Activated CD8-positive, alpha-beta memory T cell treated with anti-CD3 and anti-CD28 coated beads, Interleukin-2, amount 50 U/mL, for 1 hour (primary cell): ENCODE results near the gene CDK14.

Source experiments
- DNase-seq: peaks from one replicate; pipeline ENCODE4 v3.0.0-alpha.2; 2020; ENCODE audit errors: extremely low read depth

The CDK14 gene

GRCh38 chr7:91046322-91047089 is 450.4 kb downstream of the CDK14 start:
- DNase-seq, result no peak

- no peak for DNase-seq
These were observed 451.5 kb downstream of the CDK14 start for GRCh38 chr7:91047636-91048035.

DNA sequence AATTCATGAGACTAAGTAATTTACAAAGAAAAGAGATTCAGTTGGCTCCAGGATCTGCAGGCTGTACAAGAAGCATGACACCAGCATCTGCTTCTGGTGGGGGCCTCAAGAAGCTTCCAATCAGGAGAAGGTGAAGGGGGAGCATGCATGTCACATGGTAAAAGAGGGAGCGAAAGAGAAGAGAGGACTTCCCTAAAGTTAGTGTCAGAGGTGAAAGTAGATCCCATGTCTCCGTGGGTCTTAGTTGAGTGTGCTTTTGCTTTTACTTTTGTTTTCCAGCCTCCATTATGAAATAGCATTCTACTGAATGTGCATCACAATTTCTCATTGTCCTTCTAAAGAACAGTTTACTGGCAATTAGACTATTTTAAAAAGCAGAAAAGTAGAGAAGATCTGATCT is 454.6 kb downstream of the CDK14 start:
- no peak for DNase-seq

DNA sequence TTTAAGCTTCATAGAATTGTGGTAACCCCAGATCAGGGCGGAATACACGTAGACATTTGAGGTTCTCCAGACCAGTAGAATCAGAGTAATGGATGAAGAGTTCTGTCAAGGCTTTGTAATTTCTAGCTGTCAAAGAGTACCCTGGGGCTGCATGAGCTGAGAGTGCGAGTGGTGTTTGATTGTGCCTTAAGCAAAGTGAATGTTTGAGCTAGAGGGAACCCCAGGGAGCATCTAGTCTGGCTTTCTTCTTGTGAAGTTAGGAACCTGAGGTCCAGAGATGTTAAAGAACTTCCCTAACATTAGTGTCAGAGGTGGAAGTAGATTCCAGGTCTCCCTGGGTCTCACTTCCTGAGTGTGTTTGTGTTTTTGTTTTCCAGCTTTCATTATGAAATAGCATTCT is 455.8 kb downstream of the CDK14 start:
- no peak for DNase-seq

GRCh38 chr7:91054374-91054773 is 458.3 kb downstream of the CDK14 start:
- no peak for DNase-seq

DNA sequence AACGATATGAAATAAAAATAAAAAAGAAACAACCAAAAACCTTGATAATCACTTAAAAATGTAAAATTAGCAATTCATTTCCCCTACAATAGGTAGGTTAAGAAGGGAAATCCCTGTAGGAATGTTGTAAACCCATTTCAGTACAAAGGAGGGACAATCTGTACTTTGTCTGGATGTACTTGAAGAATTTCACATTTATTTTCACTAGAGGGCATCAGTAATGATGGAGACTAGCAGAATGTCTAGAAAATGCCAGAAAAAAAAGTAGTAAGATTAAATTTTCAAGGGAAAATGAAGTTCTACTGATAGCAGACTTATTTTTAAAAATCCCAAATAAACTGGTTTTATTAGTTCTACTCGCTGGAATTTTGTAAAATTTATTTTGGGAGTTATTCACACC is 459.1 kb downstream of the CDK14 start:
- no peak for DNase-seq

DNA sequence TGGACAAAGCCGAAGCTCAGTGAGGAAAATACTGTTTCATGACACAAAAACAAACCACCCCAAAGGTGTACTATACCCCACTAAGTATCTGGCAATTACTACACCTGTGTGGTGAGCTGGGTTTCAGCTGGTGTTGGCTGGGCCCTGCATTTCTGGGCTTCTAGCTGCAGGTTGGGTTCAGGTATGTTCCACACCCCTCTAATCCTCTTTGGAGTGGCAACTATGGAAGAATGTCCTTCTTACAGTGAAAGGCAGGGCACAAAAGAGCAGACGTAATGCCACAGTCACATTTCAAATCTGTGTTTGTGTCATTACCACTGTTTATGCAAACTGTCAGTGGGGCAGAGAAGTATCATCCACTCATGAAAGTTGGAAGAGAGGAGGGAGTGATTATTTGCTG is 466.6 kb downstream of the CDK14 start:
- no peak for DNase-seq

DNA sequence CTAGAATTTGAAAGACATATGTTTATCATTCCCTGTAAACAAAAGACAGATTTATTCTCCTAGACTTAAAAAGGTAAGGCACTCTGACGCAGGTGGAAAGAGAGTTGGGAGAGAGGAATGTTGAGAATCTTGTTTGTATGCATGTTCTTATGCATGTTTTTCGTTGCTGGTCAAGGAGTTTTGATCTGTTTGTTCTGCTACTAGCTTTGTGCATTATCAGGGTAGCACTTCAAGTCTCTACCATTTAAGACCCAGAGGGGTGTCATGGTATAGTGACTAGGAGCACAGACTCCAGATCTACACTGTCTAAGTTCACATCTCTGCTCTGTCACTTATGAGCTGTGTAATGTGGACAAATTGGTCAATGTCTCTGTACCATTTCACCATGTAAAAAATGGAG is 467.9 kb downstream of the CDK14 start:
- no peak for DNase-seq

DNA sequence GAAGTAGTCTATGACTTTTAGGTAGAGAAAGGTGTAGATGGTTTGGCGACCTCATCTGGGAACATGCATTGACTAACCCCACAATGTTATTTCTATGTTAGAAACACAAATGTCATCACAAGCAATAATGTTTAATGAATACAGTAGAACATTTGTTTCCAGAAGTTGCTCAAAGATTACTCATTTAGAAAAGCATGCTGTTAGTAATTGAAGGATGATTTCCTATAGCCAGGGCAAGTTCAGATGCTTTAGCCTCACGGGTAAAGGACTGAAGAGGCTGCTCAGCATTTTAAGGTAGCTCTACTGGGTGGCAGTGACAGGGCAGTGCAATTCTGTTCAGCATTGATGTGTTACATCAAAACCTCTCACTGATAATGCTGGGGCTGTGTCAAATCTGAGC is 468.8 kb downstream of the CDK14 start:
- DNase-seq, result no peak

DNA sequence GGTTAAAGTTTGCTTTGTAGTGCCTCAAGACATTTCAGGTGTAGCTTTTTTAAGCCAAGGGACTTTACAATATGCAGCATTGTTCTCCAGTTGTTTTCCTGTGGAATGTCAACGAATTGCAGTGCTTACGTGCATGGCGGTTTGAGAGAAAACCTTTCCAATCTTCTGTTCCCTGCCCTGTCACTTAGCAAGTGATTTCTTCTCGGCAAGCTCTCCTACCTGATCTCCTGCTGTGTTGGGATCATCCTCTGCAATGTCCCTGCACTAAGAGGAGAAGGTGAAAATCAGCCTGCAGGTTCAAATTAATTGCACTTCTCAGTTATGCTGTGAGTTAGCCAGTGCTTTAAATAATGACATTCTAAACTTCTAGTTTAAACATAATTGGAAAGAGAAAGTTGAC is 470.5 kb downstream of the CDK14 start:
- no peak for DNase-seq

- DNase-seq, result no peak
These were observed 471.1 kb downstream of the CDK14 start for GRCh38 chr7:91067242-91067641.

DNA sequence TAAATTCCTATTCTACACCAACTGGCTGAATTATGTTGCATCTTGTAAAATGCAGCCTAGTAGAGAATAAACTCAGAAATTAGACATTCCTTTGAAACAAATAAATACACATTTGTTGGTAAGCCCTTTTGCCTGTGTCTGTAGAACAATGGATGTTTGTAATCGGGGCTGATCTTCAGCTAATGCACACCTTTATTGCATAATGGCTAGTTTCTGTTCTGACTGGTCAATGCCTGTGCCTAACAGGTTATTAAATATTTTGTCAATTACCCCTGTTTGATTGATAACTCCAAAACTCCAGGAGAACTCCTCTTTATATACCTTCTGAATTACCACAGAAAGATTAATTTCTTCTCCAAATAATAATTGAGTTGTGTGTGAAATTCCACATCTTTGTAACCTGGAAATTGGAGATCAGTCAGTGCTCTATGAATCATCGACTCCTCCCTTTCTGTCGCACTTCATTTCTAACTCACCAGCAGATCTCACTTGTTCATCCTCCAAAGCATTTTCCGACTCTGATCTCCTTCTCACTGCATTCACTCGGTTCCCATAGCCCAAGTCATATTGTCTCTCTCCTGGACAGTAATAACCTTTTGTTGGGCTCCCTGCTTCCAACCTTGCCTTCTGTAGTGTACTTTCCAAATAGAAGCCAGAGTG is 472.1 kb downstream of the CDK14 start:
- no peak for DNase-seq

GRCh38 chr7:91069146-91069545 is 473.0 kb downstream of the CDK14 start:
- DNase-seq, result no peak

GRCh38 chr7:91079487-91079886 is 483.4 kb downstream of the CDK14 start:
- no peak for DNase-seq

GRCh38 chr7:91080351-91080750 is 484.2 kb downstream of the CDK14 start:
- DNase-seq, result no peak

GRCh38 chr7:91082038-91082437 is 485.9 kb downstream of the CDK14 start:
- no peak for DNase-seq

DNA sequence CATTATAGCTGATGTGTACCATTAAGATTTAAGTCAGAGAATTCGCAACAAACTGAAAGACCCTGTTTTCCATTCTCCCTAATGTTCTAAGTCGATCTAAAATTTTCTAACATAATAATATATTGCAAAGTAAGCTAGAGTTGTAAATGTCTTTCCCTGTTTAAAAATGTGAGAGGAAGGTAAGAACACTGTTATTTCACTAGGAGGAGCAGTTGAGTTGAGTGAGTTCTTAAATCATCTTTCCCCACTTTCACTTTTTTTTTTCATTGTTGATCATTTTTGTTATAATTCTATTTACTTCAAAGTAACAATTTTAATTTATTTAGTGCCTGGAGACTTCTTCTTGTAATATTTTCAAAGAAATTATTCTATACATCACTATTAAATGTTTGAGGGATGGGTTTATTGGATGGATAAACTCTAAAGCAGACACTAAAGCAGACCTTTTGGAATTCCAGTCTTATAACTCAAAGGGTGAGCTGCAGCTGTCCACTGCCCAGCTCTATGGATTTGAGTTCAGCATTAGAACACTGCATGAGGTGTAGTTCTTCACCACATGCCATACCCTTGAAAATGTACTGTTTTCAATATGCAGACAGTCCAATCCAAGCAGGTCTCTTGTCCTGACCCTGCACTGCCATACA is 486.9 kb downstream of the CDK14 start:
- no peak for DNase-seq

DNA sequence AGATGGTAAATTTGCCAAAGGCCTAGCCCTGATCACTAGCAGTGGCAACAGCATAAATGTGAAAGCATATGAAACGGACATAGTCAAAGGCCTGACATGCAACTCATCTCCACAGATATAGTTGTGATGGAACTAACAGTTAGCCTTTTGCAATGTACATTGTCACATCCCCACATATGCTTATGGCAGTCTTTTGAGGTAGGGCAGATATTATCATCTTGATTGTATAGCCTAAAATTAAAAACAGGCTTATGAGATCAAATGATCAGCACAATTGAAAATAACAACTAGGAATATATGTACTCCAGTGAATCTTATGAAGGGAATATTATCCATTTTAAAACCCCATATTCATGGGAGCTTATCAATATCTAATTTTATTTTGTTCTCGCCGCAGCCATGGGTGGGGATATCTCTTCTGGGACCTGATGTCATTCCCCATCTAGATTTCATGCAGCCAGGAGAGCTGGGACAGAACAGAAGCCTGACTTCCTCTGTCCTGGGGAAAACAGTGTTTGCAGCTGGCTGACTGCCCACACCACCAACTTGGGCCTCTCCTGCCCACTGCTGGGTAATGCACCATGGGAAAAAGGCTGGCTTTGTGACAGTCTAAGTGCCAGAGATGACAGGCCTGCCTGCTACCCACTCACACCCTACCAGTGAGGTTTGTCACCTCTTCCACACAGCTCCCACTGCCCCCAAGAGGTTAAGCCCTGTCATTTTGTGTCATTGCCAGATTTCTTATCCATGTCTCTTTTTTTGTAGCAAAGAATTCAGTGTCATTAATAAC is 487.9 kb downstream of the CDK14 start:
- DNase-seq, result no peak

GRCh38 chr7:91085175-91085574 is 489.1 kb downstream of the CDK14 start:
- DNase-seq, result no peak

DNA sequence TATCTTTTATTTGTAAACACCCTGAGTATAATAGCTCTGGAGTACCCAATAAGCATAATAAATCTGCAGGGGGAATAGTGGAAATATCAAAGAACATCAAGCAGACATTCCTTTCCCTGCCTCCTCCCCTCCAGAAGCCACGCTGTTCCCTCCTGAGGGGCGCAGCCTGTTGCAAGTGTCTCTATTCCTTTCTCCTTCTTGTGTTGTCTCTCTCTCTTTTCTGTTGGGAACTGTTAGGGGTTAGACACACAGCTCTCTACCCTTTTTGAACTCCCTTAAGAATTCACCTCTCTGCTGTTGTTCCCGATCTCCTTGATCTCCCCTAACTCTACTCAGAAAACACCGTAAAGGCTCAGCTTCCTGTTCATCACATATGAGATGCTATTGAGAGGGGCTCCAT is 490.1 kb downstream of the CDK14 start:
- DNase-seq, result no peak

DNA sequence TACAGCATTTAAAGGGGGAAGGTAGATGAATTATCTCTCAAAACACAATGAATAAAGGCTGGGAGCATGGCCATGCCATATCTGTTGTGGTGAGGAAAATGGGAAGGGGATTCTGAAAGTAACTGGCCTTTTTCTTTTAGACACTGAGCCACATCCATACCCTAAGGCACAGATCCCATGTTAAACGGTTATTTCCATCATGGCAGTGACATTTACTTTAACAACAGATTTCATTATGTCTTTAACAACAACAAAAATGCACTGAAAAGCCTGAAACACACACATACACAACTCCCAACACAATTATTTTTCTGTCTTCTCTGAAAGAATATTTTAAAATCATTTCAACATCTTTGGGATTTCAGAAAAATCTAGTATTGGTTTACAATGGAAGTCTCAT is 492.0 kb downstream of the CDK14 start:
- DNase-seq, result no peak

DNA sequence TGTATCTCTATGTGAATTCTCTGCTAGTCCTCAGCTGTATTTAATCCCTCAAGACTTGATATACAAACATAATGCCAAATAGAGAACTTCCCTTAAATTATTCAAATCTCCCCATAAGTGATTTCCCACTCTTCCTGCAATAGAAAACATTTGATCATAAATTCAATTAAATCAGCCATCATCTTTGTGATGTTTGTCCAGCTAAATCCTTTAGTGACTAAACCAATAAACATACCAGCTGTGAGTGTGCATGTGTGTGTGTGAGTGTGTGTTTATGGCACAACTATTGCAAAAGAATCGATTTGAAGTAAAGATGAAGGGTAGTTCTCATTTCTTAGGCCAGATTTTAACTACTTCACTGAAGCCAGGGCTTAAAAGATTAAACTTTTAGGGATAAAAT is 492.6 kb downstream of the CDK14 start:
- DNase-seq, result no peak
